ENCODE data around the gene DDB1. TPM values are rescaled to one million over a fixed set of nuclear protein-coding genes. Genes with fewer than 3 reads are reported as not detected.
A peak's percentile ranks its signal among the peaks of the same experiment; 100 is the strongest.

The DDB1 gene
- total RNA-seq, 2 experiments from 2014 or later: 202 to 214 TPM

DNA sequence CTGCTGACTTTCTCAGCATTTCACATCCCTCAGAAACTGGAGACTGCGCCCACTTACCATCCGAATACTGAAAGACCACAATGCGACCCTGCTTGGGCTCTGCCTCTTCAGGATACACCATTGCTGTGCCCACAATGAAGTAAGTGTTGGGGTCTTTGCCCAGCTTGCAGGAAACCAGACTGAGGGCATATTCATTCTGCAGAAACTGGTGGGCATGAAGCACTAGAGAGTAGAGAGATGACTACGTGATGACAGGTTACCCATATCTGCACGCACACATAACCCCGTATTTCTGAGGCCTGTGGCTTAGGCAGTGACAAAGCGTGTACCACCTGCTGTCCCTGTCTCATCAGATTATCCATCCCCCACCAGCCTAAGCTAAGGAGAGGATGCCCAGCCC lies 23.2 kb downstream of the DDB1 start:
- Mint-ChIP-seq H3K27me3 (ENCODE audit: low read depth) (no peaks in the 10 kb centered on the region), H3K36me3 (ENCODE audit: low read depth) (peaks cover 36% of the 10 kb centered on the region), H3K4me1 (ENCODE audit: low read depth) (no peaks in the 10 kb centered on the region), H3K4me3 (no peak overlapping the region), H3K27ac (no peak overlapping the region), H3K9me3 (ENCODE audit: insufficient read depth) (no peaks in the 10 kb centered on the region)
- ATAC-seq (no peak), DNase-seq (no peak)
- ChIA-PET POLR2A (interaction anchor here (1.1 kb wide), 1 partner anchor 15 kb away, joined by 3 read pairs; no protein-coding TSS in a partner anchor), CTCF (interaction anchor here (0.9 to 1.0 kb wide), 2 partner anchors 15 to 26 kb away, joined by 4 read pairs; partner anchors contain the start of gene VWCE)

GRCh38 chr11:61309141-61309540 lies 23.8 kb downstream of the DDB1 start:
- DNase-seq: no peak
- Mint-ChIP-seq H3K27me3 (ENCODE audit: low read depth) (no peaks in the 10 kb centered on the region), H3K4me3 (no peak overlapping the region), H3K4me1 (ENCODE audit: low read depth) (no peaks in the 10 kb centered on the region), H3K36me3 (ENCODE audit: low read depth) (peaks cover 38% of the 10 kb centered on the region), H3K9me3 (ENCODE audit: insufficient read depth) (no peaks in the 10 kb centered on the region), H3K27ac (no peak overlapping the region)
- POLR2A ChIA-PET: interaction anchor here (1.1 kb wide), 1 partner anchor 16 kb away, joined by 3 read pairs; no protein-coding TSS in a partner anchor
- ATAC-seq: no peak
- CTCF ChIA-PET: no interaction called here

DNA sequence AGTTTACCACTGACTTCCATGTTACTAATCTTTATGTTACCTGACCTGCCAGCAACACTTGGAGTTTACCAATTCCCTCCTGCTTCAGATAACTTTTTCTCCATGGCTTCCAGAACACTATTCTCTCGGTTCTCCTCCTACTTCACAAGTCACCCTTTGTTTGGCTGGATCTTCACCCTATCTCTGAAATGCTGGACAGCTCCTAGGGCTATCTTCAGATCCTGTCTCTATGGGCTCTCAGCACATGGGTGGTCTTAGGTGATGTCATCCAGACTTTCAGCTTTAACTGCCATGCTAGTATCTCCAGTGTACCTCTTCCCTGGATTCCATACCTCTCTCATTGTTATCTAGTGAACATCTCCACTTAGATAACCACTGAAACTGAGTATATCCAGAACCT lies 25.6 kb downstream of the DDB1 start:
- no peaks in the 10 kb centered on the region for H3K27me3 Mint-ChIP-seq (ENCODE audit: low read depth)
- H3K4me1 Mint-ChIP-seq (ENCODE audit: low read depth): no peaks in the 10 kb centered on the region
- ATAC-seq: no peak
- no peak for DNase-seq
- H3K27ac Mint-ChIP-seq: no peak overlapping the region
- H3K36me3 Mint-ChIP-seq (ENCODE audit: low read depth): peaks cover 33% of the 10 kb centered on the region
- ChIA-PET CTCF (interaction anchor here (0.8 to 1.3 kb wide), 2 partner anchors 24 to 29 kb away, joined by 3 to 4 read pairs; no protein-coding TSS in a partner anchor), POLR2A (no interaction called here)
- H3K4me3 Mint-ChIP-seq: no peak overlapping the region
- H3K9me3 Mint-ChIP-seq (ENCODE audit: insufficient read depth): no peaks in the 10 kb centered on the region

- H3K27me3 Mint-ChIP-seq (ENCODE audit: low read depth): no peaks in the 10 kb centered on the region
- DNase-seq (no peak), ATAC-seq (no peak)
- no peaks in the 10 kb centered on the region for H3K4me1 Mint-ChIP-seq (ENCODE audit: low read depth)
- CTCF ChIA-PET: interaction anchor here (1.4 kb wide), 1 partner anchor 21 kb away, joined by 3 read pairs; no protein-coding TSS in a partner anchor
- no peaks in the 10 kb centered on the region for H3K9me3 Mint-ChIP-seq (ENCODE audit: insufficient read depth)
- H3K27ac Mint-ChIP-seq: no peak overlapping the region
- POLR2A ChIA-PET: no interaction called here
- peaks cover 35% of the 10 kb centered on the region for H3K36me3 Mint-ChIP-seq (ENCODE audit: low read depth)
- no peak overlapping the region for H3K4me3 Mint-ChIP-seq
Observed at GRCh38 chr11:61306221-61306620, 26.7 kb downstream of the DDB1 start.

DNA sequence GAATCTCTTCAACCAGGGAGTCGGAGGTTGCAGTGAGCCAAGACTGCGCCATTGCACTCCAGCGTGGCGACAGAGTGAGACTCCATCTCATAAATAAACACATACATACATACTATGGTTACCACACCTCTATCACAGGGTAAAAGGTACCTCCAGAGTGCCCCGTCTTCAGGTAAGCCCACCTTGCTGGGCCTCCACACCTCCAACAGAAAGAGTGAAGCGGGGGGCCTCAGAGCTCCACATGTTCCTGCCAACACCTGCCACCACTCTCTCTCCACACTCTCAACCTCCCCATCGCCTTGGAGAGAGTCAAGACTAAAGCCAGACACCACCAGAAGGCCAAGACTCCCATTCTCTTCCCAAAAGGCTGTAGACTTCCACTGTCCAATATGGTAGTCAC lies 27.5 kb downstream of the DDB1 start:
- no peaks in the 10 kb centered on the region for H3K27me3 Mint-ChIP-seq (ENCODE audit: low read depth)
- no peak overlapping the region for H3K27ac Mint-ChIP-seq
- CTCF ChIA-PET: interaction anchor here (1.4 kb wide), 1 partner anchor 22 kb away, joined by 3 read pairs; no protein-coding TSS in a partner anchor
- no peak for DNase-seq
- ATAC-seq: no peak
- POLR2A ChIA-PET: no interaction called here
- H3K36me3 Mint-ChIP-seq (ENCODE audit: low read depth): peaks cover 38% of the 10 kb centered on the region
- H3K4me3 Mint-ChIP-seq: no peak overlapping the region
- no peaks in the 10 kb centered on the region for H3K9me3 Mint-ChIP-seq (ENCODE audit: insufficient read depth)
- H3K4me1 Mint-ChIP-seq (ENCODE audit: low read depth): peaks cover 6% of the 10 kb centered on the region

DNA sequence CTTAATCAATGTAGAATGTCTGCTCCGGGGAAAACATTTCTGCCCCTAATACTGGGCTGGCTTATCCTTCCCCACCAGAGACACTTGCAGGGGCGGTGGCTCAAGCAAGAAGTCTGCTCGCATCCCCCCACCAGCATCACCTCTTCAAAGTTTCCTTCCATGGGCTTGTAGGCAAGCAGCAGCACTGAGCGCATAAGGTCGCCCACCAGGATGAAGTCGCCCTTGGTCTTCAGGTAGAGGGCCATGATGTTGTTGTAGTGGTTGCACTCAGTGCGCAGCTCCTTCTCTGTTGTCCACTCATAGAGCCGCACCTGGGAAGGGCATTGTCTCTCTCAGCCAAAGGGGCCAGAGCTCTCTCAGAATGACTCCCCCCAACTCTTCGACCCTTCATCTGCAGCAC lies 29.2 kb downstream of the DDB1 start:
- CTCF ChIA-PET: no interaction called here
- POLR2A ChIA-PET: no interaction called here
- H3K36me3 Mint-ChIP-seq (ENCODE audit: low read depth): peaks cover 47% of the 10 kb centered on the region

DNA sequence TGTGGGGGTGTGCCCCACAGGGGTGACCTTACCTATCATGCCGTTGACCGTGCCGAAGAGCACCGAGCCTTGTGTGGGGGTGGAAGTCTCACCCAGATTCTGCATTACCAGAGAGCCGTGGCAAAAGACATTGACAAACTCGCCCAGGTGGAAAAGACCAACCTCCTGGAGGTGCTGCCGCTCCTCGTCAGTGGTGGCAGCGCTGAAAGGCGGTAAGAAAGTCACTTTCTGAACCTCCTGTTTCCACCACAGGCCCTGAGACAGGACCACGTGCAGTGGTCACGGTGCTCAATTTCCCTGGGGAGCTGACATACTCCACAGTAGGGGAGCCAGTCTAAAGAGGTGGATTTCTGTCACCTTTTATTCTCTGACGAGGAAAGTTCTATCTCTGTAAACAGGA lies 30.4 kb downstream of the DDB1 start:
- POLR2A ChIA-PET: no interaction called here
- H3K36me3 Mint-ChIP-seq (ENCODE audit: low read depth): peaks cover 56% of the 10 kb centered on the region

More for the DNA sequence above, 29.2 kb downstream of the DDB1 start:
- ATAC-seq: no peak
- H3K9me3 Mint-ChIP-seq (ENCODE audit: insufficient read depth): no peaks in the 10 kb centered on the region
- peaks cover 18% of the 10 kb centered on the region for H3K4me1 Mint-ChIP-seq (ENCODE audit: low read depth)
- no peak overlapping the region for H3K27ac Mint-ChIP-seq
- H3K27me3 Mint-ChIP-seq (ENCODE audit: low read depth): no peaks in the 10 kb centered on the region
- no peak for DNase-seq
- H3K4me3 Mint-ChIP-seq: no peak overlapping the region

DNA sequence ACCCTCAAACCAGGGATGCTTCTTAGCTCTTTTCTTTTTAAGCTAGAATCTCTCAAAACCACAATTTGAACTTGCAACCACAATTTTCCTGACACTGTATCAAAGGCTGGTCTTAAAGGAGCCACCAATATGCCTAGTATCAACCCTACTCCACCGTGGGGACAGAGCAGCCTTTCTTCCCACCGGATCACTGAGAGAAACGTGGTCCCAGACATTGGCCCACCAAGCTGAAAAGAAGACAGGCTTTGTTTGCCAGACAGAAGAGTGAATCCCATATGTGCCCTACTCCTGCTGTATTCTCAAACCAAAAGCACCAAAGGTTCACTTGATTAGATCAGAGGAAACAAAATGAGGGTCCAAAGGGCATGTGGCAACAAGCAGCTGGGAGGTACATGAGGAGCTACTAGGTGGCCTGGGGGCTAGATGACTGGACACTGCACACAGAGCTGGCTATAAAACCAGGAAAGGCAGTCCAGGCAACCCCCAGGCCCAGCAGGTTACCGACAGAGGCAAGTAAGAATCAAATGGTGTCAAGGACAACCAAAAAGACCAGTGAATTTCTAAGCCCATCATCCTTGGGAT lies 34.2 kb downstream of the DDB1 start:
- no peak for ATAC-seq
- no peaks in the 10 kb centered on the region for H3K27me3 Mint-ChIP-seq (ENCODE audit: low read depth)
- peaks cover 47% of the 10 kb centered on the region for H3K4me1 Mint-ChIP-seq (ENCODE audit: low read depth)
- CTCF ChIA-PET: interaction anchor here (1.8 to 3.7 kb wide), 3 partner anchors 38 to 87 kb away, joined by 10 to 15 read pairs (median 11); no protein-coding TSS in a partner anchor
- POLR2A ChIA-PET: interaction anchor here (0.6 to 1.1 kb wide), 4 partner anchors 9 to 185 kb away, joined by 3 read pairs; partner anchors contain the start of gene TMEM216
- peaks cover 51% of the 10 kb centered on the region for H3K36me3 Mint-ChIP-seq (ENCODE audit: low read depth)
- no peak overlapping the region for H3K4me3 Mint-ChIP-seq
- H3K9me3 Mint-ChIP-seq (ENCODE audit: insufficient read depth): no peaks in the 10 kb centered on the region
- no peak for DNase-seq
- H3K27ac Mint-ChIP-seq: peak overlapping the region; percentile 24

More for the DNA sequence above, 30.4 kb downstream of the DDB1 start:
- H3K4me1 Mint-ChIP-seq (ENCODE audit: low read depth): peaks cover 29% of the 10 kb centered on the region
- H3K27ac Mint-ChIP-seq: no peak overlapping the region
- no peak overlapping the region for H3K4me3 Mint-ChIP-seq
- no peak for ATAC-seq
- no peaks in the 10 kb centered on the region for H3K9me3 Mint-ChIP-seq (ENCODE audit: insufficient read depth)
- DNase-seq: no peak
- no peaks in the 10 kb centered on the region for H3K27me3 Mint-ChIP-seq (ENCODE audit: low read depth)
- CTCF ChIA-PET: no interaction called here

DNA sequence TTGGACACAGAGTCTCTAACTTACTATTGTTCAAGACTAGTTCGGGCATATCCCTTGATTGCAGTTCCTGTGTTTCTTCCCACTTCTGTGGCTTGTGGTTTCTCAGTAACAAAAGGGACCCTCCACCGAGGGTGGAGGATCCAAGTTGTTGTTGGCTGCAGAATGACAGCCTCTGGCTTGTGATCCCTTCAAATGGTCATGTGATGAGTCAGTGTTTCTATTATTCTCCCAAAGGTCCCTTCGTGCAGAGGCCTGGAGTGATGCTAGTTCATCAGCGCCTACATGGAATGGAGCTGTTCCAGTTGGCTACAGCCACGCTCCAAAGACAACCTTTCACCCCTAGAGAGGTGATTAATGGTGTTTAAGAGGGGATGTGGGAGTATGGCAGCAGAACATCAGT lies 35.2 kb downstream of the DDB1 start:
- ChIA-PET CTCF (interaction anchor here (1.8 to 3.7 kb wide), 3 partner anchors 39 to 88 kb away, joined by 10 to 15 read pairs (median 11); no protein-coding TSS in a partner anchor), POLR2A (no interaction called here)
- Mint-ChIP-seq H3K36me3 (ENCODE audit: low read depth) (peaks cover 46% of the 10 kb centered on the region), H3K4me1 (ENCODE audit: low read depth) (peaks cover 53% of the 10 kb centered on the region), H3K27ac (peak overlapping the region; percentile 5), H3K9me3 (ENCODE audit: insufficient read depth) (no peaks in the 10 kb centered on the region), H3K4me3 (no peak overlapping the region), H3K27me3 (ENCODE audit: low read depth) (no peaks in the 10 kb centered on the region)
- no peak for DNase-seq
- no peak for ATAC-seq

- Mint-ChIP-seq H3K27me3 (ENCODE audit: low read depth) (no peaks in the 10 kb centered on the region), H3K4me1 (ENCODE audit: low read depth) (peaks cover 55% of the 10 kb centered on the region), H3K27ac (peak overlapping the region; percentile 5), H3K36me3 (ENCODE audit: low read depth) (peaks cover 44% of the 10 kb centered on the region), H3K4me3 (no peak overlapping the region), H3K9me3 (ENCODE audit: insufficient read depth) (no peaks in the 10 kb centered on the region)
- ChIA-PET POLR2A (interaction anchor here (0.6 to 1.0 kb wide), 2 partner anchors 14 to 64 kb away, joined by 3 to 4 read pairs; partner anchors contain the start of genes CYB561A3 and TMEM138), CTCF (interaction anchor here (0.7 to 3.7 kb wide), 3 partner anchors 39 to 88 kb away, joined by 3 to 15 read pairs (median 11); no protein-coding TSS in a partner anchor)
- DNase-seq (no peak), ATAC-seq (no peak)
Observed at GRCh38 chr11:61297341-61297740, 35.6 kb downstream of the DDB1 start.

DNA sequence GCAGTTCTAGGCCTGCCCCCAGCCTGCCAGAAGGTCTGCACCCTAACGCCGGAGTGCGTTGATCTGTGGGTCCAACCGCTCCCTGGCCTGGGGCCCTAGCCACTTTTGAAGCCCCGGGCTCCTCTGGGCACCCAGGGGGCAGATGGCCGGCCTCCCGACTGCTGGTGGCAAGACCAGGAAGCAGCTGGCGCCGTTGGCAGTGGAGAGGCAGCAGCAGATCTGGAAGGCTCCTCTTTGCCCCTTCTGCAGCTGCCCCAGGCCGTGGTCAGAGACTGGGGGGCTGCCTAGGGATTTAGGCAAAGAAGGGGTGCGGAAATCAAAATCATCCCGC lies 37.3 kb downstream of the DDB1 start:
- no peak overlapping the region for H3K27ac Mint-ChIP-seq
- ChIA-PET POLR2A (interaction anchor here (1.0 kb wide), 1 partner anchor 151 kb away, joined by 4 read pairs; no protein-coding TSS in a partner anchor), CTCF (interaction anchor here (1.0 to 4.3 kb wide), 9 partner anchors 13 to 382 kb away, joined by 3 to 32 read pairs (median 5); partner anchors contain the start of gene TMEM109)
- no peaks in the 10 kb centered on the region for H3K27me3 Mint-ChIP-seq (ENCODE audit: low read depth)
- DNase-seq (no peak), ATAC-seq (no peak)
- peaks cover 52% of the 10 kb centered on the region for H3K4me1 Mint-ChIP-seq (ENCODE audit: low read depth)
- H3K9me3 Mint-ChIP-seq (ENCODE audit: insufficient read depth): no peaks in the 10 kb centered on the region
- peak overlapping the region; percentile 21 for H3K4me3 Mint-ChIP-seq
- H3K36me3 Mint-ChIP-seq (ENCODE audit: low read depth): peaks cover 30% of the 10 kb centered on the region

All from activated CD8-positive, alpha-beta T cell treated with anti-CD3 and anti-CD28 coated beads, Interleukin-2, amount 10 ng/mL, durations not matched to agents 7 days and 5 days (primary cell).